H4 (cell line): Measurements from ENCODE around the gene CGB1. TPM values are rescaled to one million over a fixed set of nuclear protein-coding genes. Genes with fewer than 3 reads are reported as not detected.
"Not testable (repeated sequence)": the region's sequence is repeated elsewhere in the genome, so short reads cannot be mapped to it uniquely, and the experiment has no call there.

Experiments used
- DNase-seq: peaks from one replicate; pipeline ENCODE4 v3.0.0-alpha.2; 2015; ENCODE audit warnings: low spot score
- total RNA-seq: library from RNA; depleted of rRNA; stranded (reverse); fragments of >200 nt; shearing (Covaris generic); gene quantifications from 2 replicates; pipeline ENCODE4 v1.2.3, GENCODE V29; 2014

The CGB1 gene
- total RNA-seq, 1 experiment from 2014 or later, result 0.77 TPM

GRCh38 chr19:49058562-49058961 lies 21.9 kb upstream of the CGB1 start:
- no peak for DNase-seq

GRCh38 chr19:49057636-49058234 lies 21.0 kb upstream of the CGB1 start, which contains the start of gene CGB7:
CGB7 (minus strand) TSS chr19:49057749; CDS start chr19:49055375, 2,374 bp downstream.
- DNase-seq, result no peak

GRCh38 chr19:49056902-49057596 lies 20.4 kb upstream of the CGB1 start:
- not testable (repeated sequence) for DNase-seq

GRCh38 chr19:49056101-49056901 lies 19.6 kb upstream of the CGB1 start:
- peak; percentile 37 for DNase-seq

GRCh38 chr19:49050376-49051033 lies 13.8 kb upstream of the CGB1 start:
- DNase-seq, result peak; percentile 60

GRCh38 chr19:49049834-49050233 lies 13.1 kb upstream of the CGB1 start:
- DNase-seq, result not testable (repeated sequence)

GRCh38 chr19:49049011-49049410 lies 12.3 kb upstream of the CGB1 start, which contains the start of gene CGB8:
CGB8 (minus strand) TSS chr19:49049111; CDS start chr19:49048739, 372 bp downstream.
- not testable (repeated sequence) for DNase-seq

- DNase-seq, result not testable (repeated sequence)
Measured at GRCh38 chr19:49043548-49043947, 6.9 kb upstream of the CGB1 start, which contains the start of gene CGB5. CGB5 (plus strand) TSS chr19:49043848; CDS start chr19:49044210, 362 bp downstream.

GRCh38 chr19:49042666-49043065 lies 6.0 kb upstream of the CGB1 start:
- DNase-seq, result not testable (repeated sequence)

- no peak for DNase-seq
Measured at GRCh38 chr19:49042177-49042576, 5.5 kb upstream of the CGB1 start.

GRCh38 chr19:49039736-49040135 lies 3.0 kb upstream of the CGB1 start:
- not testable (repeated sequence) for DNase-seq

- peak; percentile 87 for DNase-seq
Measured at GRCh38 chr19:49038557-49039276, 2.0 kb upstream of the CGB1 start.

- DNase-seq, result not testable (repeated sequence)
Measured at GRCh38 chr19:49038111-49038510, 1.4 kb upstream of the CGB1 start.

GRCh38 chr19:49031642-49032301 lies 4.9 kb downstream of the CGB1 start, which contains the start of gene CGB2:
CGB2 (plus strand) TSS chr19:49031890; CDS start chr19:49032096, 206 bp downstream.
- not testable (repeated sequence) for DNase-seq

GRCh38 chr19:49030323-49030722 lies 6.4 kb downstream of the CGB1 start:
- DNase-seq, result not testable (repeated sequence)

GRCh38 chr19:49029749-49030148 lies 6.9 kb downstream of the CGB1 start:
- not testable (repeated sequence) for DNase-seq

GRCh38 chr19:49028686-49029085 lies 8.0 kb downstream of the CGB1 start:
- DNase-seq, result not testable (repeated sequence)

GRCh38 chr19:49025599-49025998 lies 11.1 kb downstream of the CGB1 start:
- DNase-seq, result not testable (repeated sequence)

- not testable (repeated sequence) for DNase-seq
Measured at GRCh38 chr19:49025088-49025487, 11.6 kb downstream of the CGB1 start.

GRCh38 chr19:49024233-49024632 lies 12.5 kb downstream of the CGB1 start, which contains the start of gene CGB3:
CGB3 (minus strand) TSS chr19:49024333; CDS start chr19:49023971, 362 bp downstream.
- not testable (repeated sequence) for DNase-seq
